Osteoblast (primary cell): ENCODE measurements around the gene SP140L. TPM values are rescaled to one million over a fixed set of nuclear protein-coding genes. Genes with fewer than 3 reads are reported as not detected.

Source experiments
- DNase-seq: peaks from one replicate; pipeline ENCODE4 v3.0.0; 2011; ENCODE audit warnings: low spot score, mixed read lengths; ENCODE audit not compliant: insufficient read length; ENCODE audit errors: missing footprints
- H2AFZ ChIP-seq: 2 replicates; pipeline ENCODE4 v1.6.0; 2011; ENCODE audit warnings: mild to moderate bottlenecking, low read length
- H3K27ac ChIP-seq: 2 replicates; pipeline ENCODE4 v1.5.1; 2011; ENCODE audit warnings: mild to moderate bottlenecking, low read depth, low read length, moderate library complexity
- H3K27me3 ChIP-seq: 2 replicates; pipeline ENCODE4 v1.6.0; 2012; ENCODE audit warnings: mild to moderate bottlenecking, control low read depth, inconsistent platforms, low read length, moderate library complexity; ENCODE audit not compliant: insufficient read depth
- H3K36me3 ChIP-seq: 2 replicates; pipeline ENCODE4 v1.5.1; 2011; ENCODE audit warnings: mild to moderate bottlenecking, low read length, control low read depth, moderate library complexity; ENCODE audit not compliant: insufficient read depth
- H3K4me1 ChIP-seq: 2 replicates; pipeline ENCODE4 v1.5.1; 2011; ENCODE audit warnings: mild to moderate bottlenecking, low read length, control low read depth, moderate library complexity; ENCODE audit not compliant: insufficient read depth
- H3K4me2 ChIP-seq: 2 replicates; pipeline ENCODE4 v1.6.0; 2011; ENCODE audit warnings: mild to moderate bottlenecking, low read length; ENCODE audit not compliant: insufficient read depth
- H3K4me3 ChIP-seq: fragments of 200-600 bp; sonication (generic); 3 replicates; pipeline ENCODE4 v1.5.1; 2012; ENCODE audit warnings: mild to moderate bottlenecking, low read length, inconsistent platforms; ENCODE audit not compliant: insufficient read depth
- H3K79me2 ChIP-seq: 2 replicates; pipeline ENCODE4 v1.6.0; 2012; ENCODE audit warnings: mild to moderate bottlenecking, low read length, control low read depth, inconsistent platforms; ENCODE audit not compliant: insufficient read depth
- H3K9me3 ChIP-seq: 2 replicates; pipeline ENCODE4 v1.5.1; 2011; ENCODE audit warnings: low read depth, low read length, control low read depth
- H4K20me1 ChIP-seq: 2 replicates; pipeline ENCODE4 v1.6.0; 2012; ENCODE audit warnings: mild to moderate bottlenecking, low read length, control low read depth; ENCODE audit not compliant: insufficient read depth
- CTCF ChIP-seq: IDR thresholded peaks from 2 replicates; pipeline ENCODE4 v1.5.1; 2011; ENCODE audit warnings: mild to moderate bottlenecking, low read depth, low read length, moderate library complexity; ENCODE audit errors: extremely low read depth
- total RNA-seq: library from RNA; depleted of rRNA; stranded (reverse); fragments of >200 nt; gene quantifications from 2 replicates; pipeline ENCODE4 v1.2.3, GENCODE V29; 2012

SP140L gene
- total RNA-seq, 1 donor, result 15.6 TPM

- peaks cover 15% of the 10 kb centered on the region for H3K4me1 ChIP-seq
- H3K27ac ChIP-seq, result no peak overlapping the region
- peaks cover 30% of the 10 kb centered on the region for H3K79me2 ChIP-seq
- H4K20me1 ChIP-seq, result no peaks in the 10 kb centered on the region
- TF ChIP-seq CTCF, result no peak
- no peak overlapping the region for H2AFZ ChIP-seq
- DNase-seq, result no peak
- peaks cover 6% of the 10 kb centered on the region for H3K9me3 ChIP-seq
- H3K4me2 ChIP-seq, result no peak overlapping the region
- no peaks in the 10 kb centered on the region for H3K27me3 ChIP-seq
- H3K4me3 ChIP-seq, result no peak overlapping the region
- H3K36me3 ChIP-seq, result no peaks in the 10 kb centered on the region
Measured at GRCh38 chr2:230325316-230326243, 1.4 kb upstream of the SP140L start.

GRCh38 chr2:230327418-230328154 is 593 bp downstream of the SP140L start:
- peak overlapping the region; percentile 74 for H3K4me3 ChIP-seq
- TF ChIP-seq CTCF, result no peak
- peaks cover 5% of the 10 kb centered on the region for H3K9me3 ChIP-seq
- peak overlapping the region; percentile 82 for H3K27ac ChIP-seq
- H4K20me1 ChIP-seq, result no peaks in the 10 kb centered on the region
- no peaks in the 10 kb centered on the region for H3K36me3 ChIP-seq
- no peaks in the 10 kb centered on the region for H3K27me3 ChIP-seq
- no peak for DNase-seq
- H3K79me2 ChIP-seq, result peaks cover 41% of the 10 kb centered on the region
- peaks cover 18% of the 10 kb centered on the region for H3K4me1 ChIP-seq
- H2AFZ ChIP-seq, result peak overlapping the region; percentile 94
- H3K4me2 ChIP-seq, result peak overlapping the region; percentile 96

- peaks cover 43% of the 10 kb centered on the region for H3K79me2 ChIP-seq
- peaks cover 1% of the 10 kb centered on the region for H3K9me3 ChIP-seq
- H3K4me3 ChIP-seq, result no peak overlapping the region
- H3K27me3 ChIP-seq, result no peaks in the 10 kb centered on the region
- H3K36me3 ChIP-seq, result no peaks in the 10 kb centered on the region
- no peak overlapping the region for H3K27ac ChIP-seq
- no peak for DNase-seq
- no peak for TF ChIP-seq CTCF
- H3K4me2 ChIP-seq, result peak overlapping the region; percentile 96
- peaks cover 18% of the 10 kb centered on the region for H3K4me1 ChIP-seq
- no peaks in the 10 kb centered on the region for H4K20me1 ChIP-seq
- no peak overlapping the region for H2AFZ ChIP-seq
Measured at GRCh38 chr2:230328155-230328458, 1.1 kb downstream of the SP140L start.
